Endothelial cell of umbilical vein (primary cell): ENCODE data around the gene NDUFS5. TPM values are rescaled to one million over a fixed set of nuclear protein-coding genes. Genes with fewer than 3 reads are reported as not detected.
"Not testable (repeated sequence)": the region's sequence is repeated elsewhere in the genome, so short reads cannot be mapped to it uniquely, and the experiment has no call there.

Experiments used
- BruUV-seq: library from RNA; stranded (reverse); fragments of 400-500 nt; replicated peaks from 2 replicates; lab custom pipeline; 2021; lab: Mats Ljungman, UMichigan
- CTCF ChIA-PET: fragments of 300-600, 350-600 bp; sonication (Branson Sonifier 250); formaldehyde crosslinking; loops from one replicate; lab custom pipeline; 2021; ENCODE audit warnings: antibody characterized with exemption, inconsistent platforms; lab: Charles Lee
- POLR2A ChIA-PET: fragments of 300-600, 350-600 bp; sonication (Branson Sonifier 250); formaldehyde crosslinking; loops from one replicate; lab custom pipeline; 2021; ENCODE audit warnings: antibody characterized with exemption, inconsistent platforms; lab: Charles Lee
- DNase-seq: peaks from one replicate; pipeline ENCODE4 v3.0.0-alpha.2; 2011; ENCODE audit warnings: low read depth, low spot score
- FAIRE-seq: peaks from 2 replicates; lab custom pipeline; 2011; peaks lifted over from hg19 to GRCh38; lab: Jason Lieb, UNC
- H2AFZ ChIP-seq: 2 replicates; pipeline ENCODE4 v1.6.0; 2012; ENCODE audit warnings: low read depth, low read length, control low read depth, inconsistent platforms
- H3K27ac ChIP-seq: 2 replicates; pipeline ENCODE4 v1.5.1; 2011; ENCODE audit warnings: low read depth, mild to moderate bottlenecking, control low read depth, low read length, moderate library complexity; ENCODE audit not compliant: insufficient read depth
- H3K27me3 ChIP-seq, 2 experiments: 2 replicates each; pipeline versions ENCODE4 v1.6.0 to v1.6.1; 2011; ENCODE audit warnings: low read length in 2 of 2, mixed read lengths in 1 of 2; ENCODE audit not compliant: control insufficient read depth in 2 of 2, insufficient read depth in 2 of 2
- H3K36me3 ChIP-seq, 2 experiments: 2 replicates in 1 of 2; 3 replicates in 1 of 2; pipeline ENCODE4 v1.5.1; 2011; ENCODE audit warnings: low read length in 2 of 2, mild to moderate bottlenecking in 1 of 2, moderate library complexity in 1 of 2; ENCODE audit not compliant: control insufficient read depth in 2 of 2, insufficient read depth in 2 of 2; ENCODE audit errors: extremely low read depth in 1 of 2
- H3K4me1 ChIP-seq: 3 replicates; pipeline ENCODE4 v1.5.1; 2011; ENCODE audit warnings: mild to moderate bottlenecking, low read length; ENCODE audit not compliant: control insufficient read depth, insufficient read depth; ENCODE audit errors: extremely low read depth
- H3K4me2 ChIP-seq: 2 replicates; pipeline ENCODE4 v1.6.1; 2011; ENCODE audit warnings: low read length, control low read depth, mixed read lengths; ENCODE audit not compliant: insufficient read depth
- H3K4me3 ChIP-seq, 3 experiments: fragments of 200-600 bp in 1 of 3; sonication (generic), shearing (Covaris generic) in 1 of 3; replicated peaks in 1 of 3; 2 replicates each; pipeline ENCODE4 v1.5.1; 2011 to 2016; ENCODE audit warnings: control low read depth in 3 of 3, low read length in 3 of 3, mild to moderate bottlenecking in 2 of 3, inconsistent platforms in 1 of 3, low read depth in 1 of 3, moderate library complexity in 1 of 3; ENCODE audit not compliant: insufficient read depth in 1 of 3
- H3K79me2 ChIP-seq: 2 replicates; pipeline ENCODE4 v1.6.0; 2012; ENCODE audit warnings: low read length, inconsistent platforms; ENCODE audit not compliant: control insufficient read depth, insufficient read depth
- H3K9ac ChIP-seq: replicated peaks from 2 replicates; pipeline ENCODE3; 2011; ENCODE audit warnings: low read length, control low read depth; ENCODE audit not compliant: insufficient read depth; ENCODE audit errors: extremely low read depth
- H3K9me1 ChIP-seq: replicated peaks from 3 replicates; pipeline ENCODE4 v1.6.0; 2011; ENCODE audit warnings: mild to moderate bottlenecking, low read length; ENCODE audit not compliant: control insufficient read depth, insufficient read depth; ENCODE audit errors: extremely low read depth
- H3K9me3 ChIP-seq: replicated peaks from 2 replicates; pipeline ENCODE4 v1.5.1; 2012; ENCODE audit warnings: low read length, inconsistent platforms; ENCODE audit not compliant: control insufficient read depth, insufficient read depth
- H4K20me1 ChIP-seq: replicated peaks from 2 replicates; pipeline ENCODE3; 2011; ENCODE audit warnings: mild to moderate bottlenecking, low read length; ENCODE audit not compliant: control insufficient read depth, insufficient read depth; ENCODE audit errors: extremely low read depth
- FOS ChIP-seq: IDR thresholded peaks from 2 replicates; pipeline ENCODE4 v1.6.1; 2011; ENCODE audit warnings: mild to moderate bottlenecking, low read length, moderate library complexity, borderline replicate concordance; ENCODE audit not compliant: insufficient read depth
- GATA2 ChIP-seq: IDR thresholded peaks from 2 replicates; pipeline ENCODE4 v1.7.0; 2011; ENCODE audit warnings: low read depth, mild to moderate bottlenecking, moderate library complexity, mixed read lengths, low read length; ENCODE audit not compliant: insufficient read length, insufficient read depth
- MAX ChIP-seq: IDR thresholded peaks from 2 replicates; pipeline ENCODE4 v1.6.1; 2011; ENCODE audit not compliant: insufficient read depth, insufficient read length
- POLR2A ChIP-seq: IDR thresholded peaks from 2 replicates; pipeline ENCODE4 v1.6.1; 2012; ENCODE audit warnings: low read depth, mild to moderate bottlenecking, control low read depth, low read length
- POLR2AphosphoS5 ChIP-seq: IDR thresholded peaks from 2 replicates; pipeline ENCODE4 v1.6.1; 2012; ENCODE audit warnings: low read depth, mild to moderate bottlenecking, control low read depth, low read length, moderate library complexity; ENCODE audit not compliant: insufficient read depth
- dilution Hi-C: fragments of 300-500 bp; cut with MboI; formaldehyde crosslinking; loops from one replicate; pipeline ENCODE4 v1.15.0; 2019; ENCODE audit warnings: low sequenced_read_pairs; ENCODE audit not compliant: extremely low pct_ligation_motif_present
- intact Hi-C: fragments of 100-400 bp; cut with micrococcal nuclease; formaldehyde crosslinking; loops from one replicate; pipeline ENCODE4 v1.10.0; 2022
- polyA plus RNA-seq, 4 experiments: library from polyadenylated mRNA; depleted of rRNA in 3 of 4; stranded (reverse) in 3 of 4; unstranded in 1 of 4; fragments of >200 nt; gene quantifications; 2 replicates each; pipeline versions ENCODE4 v1.2.1 to v1.2.3, GENCODE V29; 2011 to 2012; ENCODE audit warnings: missing spikeins in 1 of 4
- total RNA-seq: library from RNA; stranded (reverse); gene quantifications from 2 replicates; pipeline ENCODE4 v1.2.3, GENCODE V29; 2021

NDUFS5 gene
- total and polyA plus RNA-seq, 2 donors (not counting 3 experiments of a cell fraction or from before 2014, with no cell fraction given) = 327 to 710 TPM

DNA sequence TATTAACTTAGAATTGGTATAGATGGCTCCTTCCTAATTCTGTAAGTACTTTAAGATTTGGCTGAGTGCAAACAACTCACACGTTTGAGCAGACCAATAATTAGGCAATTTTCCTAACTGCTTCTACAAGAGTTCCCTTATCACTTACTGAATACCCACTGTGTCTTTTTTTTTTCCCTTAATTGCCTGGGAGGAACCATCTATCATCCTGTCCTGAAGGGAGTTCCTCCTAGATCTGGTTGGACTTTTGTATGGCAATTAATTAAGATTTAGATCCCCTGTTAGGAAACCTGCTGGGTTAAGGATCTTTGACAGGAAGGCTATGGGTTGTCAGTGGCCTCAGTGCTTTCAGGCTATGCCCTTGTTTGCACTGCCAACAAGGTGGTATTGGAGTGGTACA lies 46.8 kb upstream of the NDUFS5 start:
- H2AFZ ChIP-seq, H3K9ac ChIP-seq, H3K27me3 ChIP-seq, DNase-seq, H3K4me2 ChIP-seq, FAIRE-seq, H3K79me2 ChIP-seq, H3K4me1 ChIP-seq, CTCF ChIA-PET, H3K36me3 ChIP-seq, dilution Hi-C loops, POLR2A ChIA-PET, BruUV-seq, H3K9me1 ChIP-seq, H3K9me3 ChIP-seq, intact Hi-C loops, H3K27ac ChIP-seq, H4K20me1 ChIP-seq, H3K4me3 ChIP-seq: not testable (repeated sequence)

DNA sequence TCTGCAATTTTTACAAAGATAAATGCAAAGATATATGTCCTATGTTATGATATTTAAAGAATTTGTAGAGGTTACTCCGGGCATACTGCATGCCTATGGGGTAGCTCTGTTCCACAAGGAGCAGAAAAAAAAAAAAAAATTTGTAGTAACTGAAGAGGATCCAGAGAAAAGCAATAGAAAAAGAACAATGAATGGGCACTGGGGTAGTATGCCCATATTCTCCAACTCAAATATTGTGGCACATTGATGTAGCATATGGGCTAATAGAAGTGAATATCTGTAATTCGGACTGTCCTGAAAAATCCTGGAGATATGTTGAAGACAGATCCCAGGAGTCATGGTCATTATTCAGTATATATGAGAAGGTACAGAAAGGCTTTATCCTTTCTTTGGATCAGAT lies 36.2 kb upstream of the NDUFS5 start:
- no peak for FAIRE-seq
- POLR2A ChIA-PET = interaction anchor here (0.5 kb wide), 1 partner anchor 1542 kb away, joined by 3 read pairs; no protein-coding TSS in a partner anchor
- no TSS peak for BruUV-seq

More for the DNA sequence above, 36.2 kb upstream of the NDUFS5 start:
- peaks cover 28% of the 10 kb centered on the region for H3K4me1 ChIP-seq
- H3K9ac ChIP-seq = no peak overlapping the region
- no peaks in the 10 kb centered on the region for H3K27me3 ChIP-seq
- H2AFZ ChIP-seq = peak overlapping the region; percentile 100
- H3K4me3 ChIP-seq = no peak overlapping the region
- H3K36me3 ChIP-seq = no peaks in the 10 kb centered on the region
- H3K9me1 ChIP-seq = no peaks in the 10 kb centered on the region
- peaks cover 39% of the 10 kb centered on the region for H3K79me2 ChIP-seq
- no peak for TF ChIP-seq FOS
- TF ChIP-seq MAX = no peak
- TF ChIP-seq GATA2 = no peak
- TF ChIP-seq POLR2AphosphoS5 = no peak
- TF ChIP-seq POLR2A = no peak
- no peaks in the 10 kb centered on the region for H3K9me3 ChIP-seq
- CTCF ChIA-PET = no interaction called here
- no peak overlapping the region for H3K27ac ChIP-seq
- intact Hi-C loops (loop anchor here (5.0 kb wide), 1 partner anchor 587 kb away; the partner anchor contains the start of gene PABPC4), dilution Hi-C loops (no loop called here)
- H3K4me2 ChIP-seq = peak overlapping the region; percentile 86
- DNase-seq = no peak
- H4K20me1 ChIP-seq = peaks cover 4% of the 10 kb centered on the region
